MM.1S (cell line): ENCODE data around the gene ZGPAT.

Experiments
- DNase-seq: peaks from one replicate; pipeline ENCODE4 v3.0.0-alpha.2; 2015
- H2AFZ ChIP-seq: fragments of 300-600 bp; sonication (generic); 2 replicates; pipeline ENCODE4 v1.6.0; 2016; ENCODE audit warnings: antibody characterized with exemption, low read length
- H3F3A ChIP-seq: fragments of 300-600 bp; sonication (generic); 2 replicates; pipeline ENCODE4 v1.6.1; 2016; ENCODE audit warnings: mild to moderate bottlenecking, antibody characterized with exemption, low read length, moderate library complexity, mixed read lengths; ENCODE audit not compliant: insufficient read depth
- H3K27ac ChIP-seq: fragments of 300-600 bp; sonication (generic); 2 replicates; pipeline ENCODE4 v1.5.1; 2016; ENCODE audit warnings: mild to moderate bottlenecking, low read length
- H3K27me3 ChIP-seq: fragments of 300-600 bp; sonication (generic); replicated peaks from 2 replicates; pipeline ENCODE4 v1.6.0; 2016; ENCODE audit warnings: low read length; ENCODE audit not compliant: insufficient read depth
- H3K36me3 ChIP-seq: fragments of 300-600 bp; sonication (generic); replicated peaks from 2 replicates; pipeline ENCODE4 v1.6.1; 2016; ENCODE audit warnings: mild to moderate bottlenecking, low read length, mixed read lengths; ENCODE audit not compliant: insufficient read depth
- H3K4me1 ChIP-seq: fragments of 300-600 bp; sonication (generic); 2 replicates; pipeline ENCODE4 v1.6.1; 2016; ENCODE audit warnings: low read length, mixed read lengths
- H3K4me2 ChIP-seq: fragments of 300-600 bp; sonication (generic); 2 replicates; pipeline ENCODE4 v1.6.0; 2016; ENCODE audit warnings: low read depth, low read length
- H3K4me3 ChIP-seq: fragments of 300-600 bp; sonication (generic); 2 replicates; pipeline ENCODE4 v1.5.1; 2016; ENCODE audit warnings: low read length, mixed read lengths
- H3K79me2 ChIP-seq: fragments of 300-600 bp; sonication (generic); 2 replicates; pipeline ENCODE4 v1.6.1; 2016; ENCODE audit warnings: mixed run types, low read length, mixed read lengths
- H3K9ac ChIP-seq: fragments of 300-600 bp; sonication (generic); 2 replicates; pipeline ENCODE4 v1.6.1; 2016; ENCODE audit warnings: low read length, mixed read lengths
- H3K9me2 ChIP-seq: fragments of 300-600 bp; sonication (generic); replicated peaks from 2 replicates; pipeline ENCODE4 v1.6.1; 2016; ENCODE audit warnings: mild to moderate bottlenecking, low read length, mixed read lengths; ENCODE audit not compliant: insufficient read depth
- H3K9me3 ChIP-seq: fragments of 300-600 bp; sonication (generic); replicated peaks from 2 replicates; pipeline ENCODE4 v1.6.1; 2016; ENCODE audit warnings: mild to moderate bottlenecking, low read length, mixed read lengths; ENCODE audit not compliant: insufficient read depth
- H4K20me1 ChIP-seq: fragments of 300-600 bp; sonication (generic); 2 replicates; pipeline ENCODE4 v1.6.1; 2016; ENCODE audit warnings: mild to moderate bottlenecking, low read length, moderate library complexity, mixed read lengths; ENCODE audit not compliant: insufficient read depth
- EZH2 ChIP-seq: fragments of 300-600 bp; sonication (generic); optimal IDR thresholded peaks from 2 replicates; pipeline ENCODE3; 2017; ENCODE audit warnings: low read depth, mild to moderate bottlenecking, antibody characterized with exemption, low read length, mixed read lengths
- EZH2phosphoT487 ChIP-seq: fragments of 300-600 bp; sonication (generic); IDR thresholded peaks from 2 replicates; pipeline ENCODE4 v1.6.1; 2018; ENCODE audit warnings: antibody characterized with exemption, low read length
- TF ChIP-seq, protein P1 (sequence below): fragments of 300-600 bp; sonication (generic); IDR thresholded peaks from 2 replicates; pipeline ENCODE4 v1.5.1; 2016; ENCODE audit warnings: antibody characterized with exemption, low read length, mixed read lengths

The ZGPAT gene

DNA sequence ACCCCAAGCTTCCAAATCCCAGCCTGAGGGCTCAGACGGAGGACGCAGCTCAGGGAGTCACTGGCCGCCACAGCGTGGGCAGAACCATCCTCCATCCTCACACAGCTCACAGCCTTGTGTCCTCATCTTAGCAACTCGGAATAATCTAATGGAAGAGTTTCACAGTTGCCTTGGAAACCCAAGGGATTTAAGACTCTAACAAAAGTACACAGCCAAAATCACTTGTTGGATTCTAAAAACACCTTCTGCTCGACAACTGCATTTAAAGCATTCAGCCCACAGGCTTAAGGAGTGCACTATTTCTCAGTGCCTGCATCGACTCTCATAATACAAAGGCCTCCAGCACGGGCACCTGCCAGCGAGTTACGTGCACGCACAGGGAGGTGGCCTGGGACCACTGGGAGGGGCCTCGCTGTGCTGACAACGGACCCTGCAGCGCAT, 77.9 kb downstream of the ZGPAT start:
- H3K4me2 ChIP-seq = no peak overlapping the region
- DNase-seq = no peak
- no peaks in the 10 kb centered on the region for H3K79me2 ChIP-seq
- no peak overlapping the region for H3K27ac ChIP-seq
- H3K4me1 ChIP-seq = no peaks in the 10 kb centered on the region
- no peak overlapping the region for H3K9ac ChIP-seq
- H4K20me1 ChIP-seq = no peaks in the 10 kb centered on the region
- no peaks in the 10 kb centered on the region for H3K36me3 ChIP-seq
- peaks cover 46% of the 10 kb centered on the region for H3K27me3 ChIP-seq
- TF ChIP-seq, protein P1, sequence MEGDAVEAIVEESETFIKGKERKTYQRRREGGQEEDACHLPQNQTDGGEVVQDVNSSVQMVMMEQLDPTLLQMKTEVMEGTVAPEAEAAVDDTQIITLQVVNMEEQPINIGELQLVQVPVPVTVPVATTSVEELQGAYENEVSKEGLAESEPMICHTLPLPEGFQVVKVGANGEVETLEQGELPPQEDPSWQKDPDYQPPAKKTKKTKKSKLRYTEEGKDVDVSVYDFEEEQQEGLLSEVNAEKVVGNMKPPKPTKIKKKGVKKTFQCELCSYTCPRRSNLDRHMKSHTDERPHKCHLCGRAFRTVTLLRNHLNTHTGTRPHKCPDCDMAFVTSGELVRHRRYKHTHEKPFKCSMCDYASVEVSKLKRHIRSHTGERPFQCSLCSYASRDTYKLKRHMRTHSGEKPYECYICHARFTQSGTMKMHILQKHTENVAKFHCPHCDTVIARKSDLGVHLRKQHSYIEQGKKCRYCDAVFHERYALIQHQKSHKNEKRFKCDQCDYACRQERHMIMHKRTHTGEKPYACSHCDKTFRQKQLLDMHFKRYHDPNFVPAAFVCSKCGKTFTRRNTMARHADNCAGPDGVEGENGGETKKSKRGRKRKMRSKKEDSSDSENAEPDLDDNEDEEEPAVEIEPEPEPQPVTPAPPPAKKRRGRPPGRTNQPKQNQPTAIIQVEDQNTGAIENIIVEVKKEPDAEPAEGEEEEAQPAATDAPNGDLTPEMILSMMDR = no peak
- no peak for TF ChIP-seq EZH2
- TF ChIP-seq EZH2phosphoT487 = no peak
- H3K9me3 ChIP-seq = no peaks in the 10 kb centered on the region
- no peaks in the 10 kb centered on the region for H3K9me2 ChIP-seq
- 0 out of 2 replicates have a peak, but pooled peaks cover 4% of the 10 kb centered on the region for H3F3A ChIP-seq
- H3K4me3 ChIP-seq = no peak overlapping the region
- no peak overlapping the region for H2AFZ ChIP-seq
